GM18951 (cell line): ENCODE measurements around the gene H3-3A.

ENCODE experiments used
- POLR2A ChIP-seq: IDR thresholded peaks from 4 replicates; pipeline ENCODE4 v1.6.1; 2011; ENCODE audit warnings: mild to moderate bottlenecking; ENCODE audit not compliant: insufficient read length, insufficient read depth; ENCODE audit errors: extremely low read depth
- in situ Hi-C: fragments of 300-500 bp; cut with MboI; formaldehyde crosslinking; loops from one replicate; pipeline ENCODE4 v1.12.0; 2022; ENCODE audit warnings: low sequenced_read_pairs, mixed read lengths, inconsistent platforms; ENCODE audit not compliant: unreplicated experiment

H3-3A gene

DNA sequence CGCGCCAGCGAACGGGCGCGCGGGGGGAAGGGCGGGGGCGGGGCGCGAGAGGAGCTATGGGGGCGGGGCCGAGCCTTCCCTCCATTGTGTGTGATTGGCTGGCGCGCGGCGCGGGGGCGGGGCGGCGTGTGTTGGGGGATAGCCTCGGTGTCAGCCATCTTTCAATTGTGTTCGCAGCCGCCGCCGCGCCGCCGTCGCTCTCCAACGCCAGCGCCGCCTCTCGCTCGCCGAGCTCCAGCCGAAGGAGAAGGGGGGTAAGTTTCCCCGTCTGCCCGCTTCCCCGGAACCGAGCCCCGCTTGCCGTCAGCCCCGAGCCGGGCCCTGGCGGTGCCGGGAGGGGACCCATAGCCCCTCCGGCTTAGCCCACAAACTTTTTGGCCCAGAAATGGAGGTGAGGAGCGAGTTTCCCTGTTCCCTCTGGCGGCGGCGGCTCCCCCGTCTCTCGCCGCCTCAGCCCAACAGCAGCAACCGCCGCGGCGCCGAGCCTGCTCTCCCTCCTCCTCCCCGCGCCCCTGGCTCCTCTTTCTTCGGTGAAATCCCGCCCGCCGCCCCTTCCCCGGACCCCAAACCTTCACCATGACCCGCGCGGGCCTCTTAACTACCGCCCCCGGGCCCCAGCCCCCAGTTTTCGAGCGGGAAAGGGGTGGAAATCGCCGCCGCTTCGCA lies at the start of gene H3-3A:
H3-3A (plus strand) TSS at position 159 of the 666 bp plus-strand sequence. CDS start 1,636 bp downstream, outside the sequence.
- peak; percentile 98 for TF ChIP-seq POLR2A
- in situ Hi-C loops = no loop called here

- no peak for TF ChIP-seq POLR2A
- in situ Hi-C loops = no loop called here
Measured at GRCh38 chr1:226017070-226017469, 45.4 kb upstream of the H3-3A start.

DNA sequence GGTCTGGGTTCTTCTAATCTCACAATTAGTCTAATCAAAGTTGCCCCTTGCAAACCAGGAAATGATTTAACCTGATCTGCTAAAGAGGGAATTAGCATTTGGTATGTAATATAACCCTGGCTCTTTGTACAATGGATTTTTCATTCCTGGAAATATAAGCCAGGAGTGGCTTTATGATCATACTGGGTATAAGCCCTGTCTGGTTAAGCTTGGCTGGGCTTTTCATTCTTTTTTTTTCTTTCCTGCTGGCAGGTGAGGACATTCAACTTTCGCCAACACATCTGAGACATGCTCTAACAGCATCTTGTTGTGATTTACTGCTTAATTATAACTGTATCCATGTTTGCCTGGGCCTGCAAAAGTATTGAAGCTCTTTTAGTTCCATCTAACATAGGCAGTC lies 42.9 kb upstream of the H3-3A start:
- TF ChIP-seq POLR2A = no peak
- in situ Hi-C loops = no loop called here

GRCh38 chr1:226021401-226021800 lies 41.1 kb upstream of the H3-3A start:
- in situ Hi-C loops = no loop called here
- no peak for TF ChIP-seq POLR2A

- in situ Hi-C loops = no loop called here
- no peak for TF ChIP-seq POLR2A
Measured at GRCh38 chr1:226021801-226022200, 40.7 kb upstream of the H3-3A start.

- no peak for TF ChIP-seq POLR2A
- in situ Hi-C loops = no loop called here
Measured at GRCh38 chr1:226023735-226024134, 38.8 kb upstream of the H3-3A start.

GRCh38 chr1:226026833-226027232 lies 35.7 kb upstream of the H3-3A start:
- no peak for TF ChIP-seq POLR2A
- in situ Hi-C loops = no loop called here

- in situ Hi-C loops = no loop called here
- no peak for TF ChIP-seq POLR2A
Measured at GRCh38 chr1:226027538-226028217, 34.8 kb upstream of the H3-3A start.

- in situ Hi-C loops = no loop called here
- no peak for TF ChIP-seq POLR2A
Measured at GRCh38 chr1:226029093-226029496, 33.4 kb upstream of the H3-3A start.

GRCh38 chr1:226029568-226030225 lies 32.8 kb upstream of the H3-3A start:
- no peak for TF ChIP-seq POLR2A
- in situ Hi-C loops = no loop called here

- in situ Hi-C loops = no loop called here
- TF ChIP-seq POLR2A = no peak
Measured at GRCh38 chr1:226033582-226033981, 28.9 kb upstream of the H3-3A start.

GRCh38 chr1:226033991-226034390 lies 28.5 kb upstream of the H3-3A start:
- in situ Hi-C loops = no loop called here
- no peak for TF ChIP-seq POLR2A

DNA sequence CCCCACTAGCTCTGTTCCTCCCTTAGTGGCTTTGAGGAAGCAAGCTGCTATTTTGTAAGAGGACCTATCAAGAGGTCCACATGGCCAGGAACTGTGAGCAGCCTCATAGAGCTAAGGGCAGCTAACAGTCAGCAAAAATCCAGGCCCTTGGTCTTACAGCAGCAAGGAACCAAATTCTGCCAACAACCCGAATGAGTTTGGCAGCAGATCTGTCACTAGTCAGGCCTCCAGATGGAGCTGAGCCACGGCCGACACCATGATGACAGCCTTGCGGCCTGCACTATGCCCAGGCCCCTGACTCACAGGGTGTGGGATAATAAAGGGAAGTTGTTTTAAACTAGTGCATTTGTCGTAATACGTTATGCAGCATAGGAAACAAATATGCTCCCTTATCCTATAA lies 28.0 kb upstream of the H3-3A start:
- TF ChIP-seq POLR2A = no peak
- in situ Hi-C loops = no loop called here

DNA sequence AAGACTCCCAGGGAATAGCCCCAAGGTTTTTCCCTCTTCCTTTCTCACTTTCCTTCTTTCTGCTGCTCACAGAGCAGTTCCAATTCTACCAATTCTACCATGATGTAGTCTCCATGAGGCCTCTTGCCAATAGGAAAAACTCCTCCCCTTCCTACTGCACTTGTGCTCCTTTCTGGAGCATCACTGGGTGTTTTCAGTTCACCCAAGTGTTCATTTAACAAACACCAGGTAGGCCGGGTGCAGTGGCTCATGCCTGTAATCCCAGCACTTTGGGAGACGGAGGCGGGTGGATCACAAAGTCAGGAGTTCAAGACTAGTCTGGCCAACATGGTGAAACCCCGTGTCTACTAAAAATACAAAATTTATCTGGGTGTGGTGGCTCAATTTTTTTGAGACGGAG lies 26.6 kb upstream of the H3-3A start:
- no peak for TF ChIP-seq POLR2A
- in situ Hi-C loops = no loop called here

- in situ Hi-C loops = no loop called here
- no peak for TF ChIP-seq POLR2A
Measured at GRCh38 chr1:226038661-226039060, 23.9 kb upstream of the H3-3A start.
